ENCODE measurements around the gene TMEM178A.

GRCh38 chr2:39620067-39620466 is 45.6 kb upstream of the TMEM178A start:
- TF ChIP-seq ATF2 (IDR thresholded peaks at IDR 0.05; ENCODE audit: low read length), result no peak
- TF ChIP-seq CBX5 (IDR thresholded peaks at IDR 0.05; ENCODE audit: low read depth, low read length), result no peak
- TF ChIP-seq, protein P1, sequence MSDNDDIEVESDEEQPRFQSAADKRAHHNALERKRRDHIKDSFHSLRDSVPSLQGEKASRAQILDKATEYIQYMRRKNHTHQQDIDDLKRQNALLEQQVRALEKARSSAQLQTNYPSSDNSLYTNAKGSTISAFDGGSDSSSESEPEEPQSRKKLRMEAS (IDR thresholded peaks at IDR 0.05), result no peak
- TF ChIP-seq, protein P2, sequence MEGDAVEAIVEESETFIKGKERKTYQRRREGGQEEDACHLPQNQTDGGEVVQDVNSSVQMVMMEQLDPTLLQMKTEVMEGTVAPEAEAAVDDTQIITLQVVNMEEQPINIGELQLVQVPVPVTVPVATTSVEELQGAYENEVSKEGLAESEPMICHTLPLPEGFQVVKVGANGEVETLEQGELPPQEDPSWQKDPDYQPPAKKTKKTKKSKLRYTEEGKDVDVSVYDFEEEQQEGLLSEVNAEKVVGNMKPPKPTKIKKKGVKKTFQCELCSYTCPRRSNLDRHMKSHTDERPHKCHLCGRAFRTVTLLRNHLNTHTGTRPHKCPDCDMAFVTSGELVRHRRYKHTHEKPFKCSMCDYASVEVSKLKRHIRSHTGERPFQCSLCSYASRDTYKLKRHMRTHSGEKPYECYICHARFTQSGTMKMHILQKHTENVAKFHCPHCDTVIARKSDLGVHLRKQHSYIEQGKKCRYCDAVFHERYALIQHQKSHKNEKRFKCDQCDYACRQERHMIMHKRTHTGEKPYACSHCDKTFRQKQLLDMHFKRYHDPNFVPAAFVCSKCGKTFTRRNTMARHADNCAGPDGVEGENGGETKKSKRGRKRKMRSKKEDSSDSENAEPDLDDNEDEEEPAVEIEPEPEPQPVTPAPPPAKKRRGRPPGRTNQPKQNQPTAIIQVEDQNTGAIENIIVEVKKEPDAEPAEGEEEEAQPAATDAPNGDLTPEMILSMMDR (IDR thresholded peaks at IDR 0.05; ENCODE audit: control extremely low read depth in 1 of 3, insufficient read depth in 1 of 3, low read depth in 1 of 3, low read length in 3 of 3), result no peak

Measured in H1 (cell line).